ENCODE measurements around the gene SPIB.
A peak's percentile ranks its signal among the peaks of the same experiment; 100 is the strongest.
"Not testable (repeated sequence)": the region's sequence is repeated elsewhere in the genome, so short reads cannot be mapped to it uniquely, and the experiment has no call there.

The SPIB gene

DNA sequence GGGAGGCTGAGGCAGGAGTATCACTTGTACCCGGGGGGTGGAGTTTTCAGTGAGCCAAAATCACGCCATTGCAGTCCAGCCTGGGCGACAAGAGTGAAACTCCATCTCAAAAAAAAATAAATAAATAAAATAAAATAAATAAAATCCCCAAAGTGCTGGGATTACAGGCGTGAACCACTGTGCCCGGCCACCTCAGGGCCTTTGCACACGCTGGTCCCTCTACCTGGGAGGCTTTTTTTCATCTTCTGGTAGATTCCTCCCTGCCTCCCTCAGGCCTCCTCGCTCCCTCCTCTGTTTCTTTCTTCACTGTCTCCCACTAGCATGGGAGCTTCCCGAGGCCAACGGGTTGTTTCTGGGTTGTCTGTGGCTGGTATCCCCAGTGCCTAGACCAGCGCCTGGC, 29.0 kb downstream of the SPIB start:
- DNase-seq = no peak

DNA sequence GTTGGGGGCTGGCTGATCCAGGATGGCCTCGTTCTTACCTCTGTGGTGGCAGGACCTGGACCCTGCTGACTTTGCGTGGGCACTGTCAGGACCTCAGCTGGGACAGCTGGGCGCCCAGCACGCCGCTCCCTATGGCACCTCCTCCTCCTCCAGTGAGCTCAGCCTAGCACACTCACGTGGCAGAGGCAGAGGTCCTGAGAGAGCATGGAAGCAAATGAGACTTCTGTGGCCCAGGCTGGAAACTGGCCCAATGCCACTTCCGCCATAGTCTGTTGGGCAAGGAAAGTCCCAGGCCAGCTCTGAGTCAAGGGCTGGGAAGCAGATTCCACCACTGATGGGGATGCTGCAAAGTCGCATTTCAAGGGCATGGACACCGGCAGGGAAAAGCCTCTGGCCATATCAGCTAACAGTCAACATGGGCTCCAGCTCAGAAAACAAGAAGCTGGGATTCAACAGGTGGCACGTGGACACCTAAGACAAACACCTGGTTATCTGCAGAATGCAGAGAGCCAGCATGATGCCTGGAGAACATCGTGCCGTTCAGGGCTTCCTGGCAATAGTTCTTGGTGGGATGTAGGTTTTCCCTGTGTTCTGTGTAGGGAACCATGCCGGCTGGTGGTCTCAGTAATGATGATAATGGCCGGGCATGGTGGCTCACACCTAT, 30.6 kb downstream of the SPIB start:
- DNase-seq = no peak

DNA sequence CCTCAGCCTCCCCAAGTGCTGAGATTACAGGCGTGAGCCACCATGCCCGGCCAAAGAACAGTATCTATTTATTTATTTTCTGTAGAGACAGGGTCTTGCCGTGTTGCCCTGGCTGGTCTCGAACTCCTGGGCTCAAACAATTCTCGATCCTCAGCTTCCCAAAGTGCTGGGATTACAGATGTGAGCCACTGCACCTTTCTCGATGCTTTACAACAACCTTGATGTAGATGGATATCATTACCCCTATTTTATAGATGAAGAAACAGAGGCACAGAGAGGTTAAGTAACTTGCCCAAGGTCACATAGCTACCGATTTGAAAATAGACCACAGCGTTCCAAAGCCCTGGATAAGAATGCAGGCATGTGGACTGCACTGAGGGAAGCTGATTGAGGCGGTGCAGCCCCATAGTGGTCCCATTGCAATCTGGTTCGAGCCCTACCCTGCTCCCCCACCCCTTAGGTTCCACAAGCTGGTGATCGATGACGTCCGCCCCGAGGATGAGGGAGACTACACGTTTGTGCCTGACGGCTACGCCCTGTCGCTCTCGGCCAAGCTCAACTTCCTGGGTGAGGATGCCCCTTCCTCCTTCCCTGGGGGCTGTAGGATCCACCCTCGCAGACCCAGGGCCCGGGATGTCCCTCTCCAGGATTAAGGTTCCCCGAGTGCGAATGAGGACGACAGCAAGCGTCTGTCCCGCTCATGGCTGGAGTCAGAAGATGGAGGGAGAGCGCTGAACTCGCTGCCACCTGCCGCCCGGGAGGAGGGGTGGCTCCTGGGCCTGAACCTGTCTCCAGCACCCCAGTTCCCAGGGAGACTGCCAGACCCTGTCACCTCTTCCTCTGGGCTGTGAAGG, 31.9 kb downstream of the SPIB start:
- DNase-seq = no peak

DNA sequence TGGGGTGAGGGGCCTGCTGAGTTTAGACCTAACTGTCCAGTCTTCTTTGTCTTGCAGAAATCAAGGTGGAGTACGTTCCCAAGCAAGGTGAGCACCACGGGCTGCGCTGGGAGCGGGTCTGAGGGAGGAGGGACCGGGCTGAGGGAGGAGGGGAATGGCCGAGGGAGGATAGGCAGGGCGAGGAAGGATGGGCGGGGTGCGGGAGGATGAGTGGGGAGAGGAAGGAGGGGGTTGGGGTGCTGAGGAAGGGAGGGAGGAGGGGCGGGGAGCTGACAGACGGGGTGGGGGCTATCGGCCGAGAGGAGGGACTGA, 32.4 kb downstream of the SPIB start:
- DNase-seq = no peak

DNA sequence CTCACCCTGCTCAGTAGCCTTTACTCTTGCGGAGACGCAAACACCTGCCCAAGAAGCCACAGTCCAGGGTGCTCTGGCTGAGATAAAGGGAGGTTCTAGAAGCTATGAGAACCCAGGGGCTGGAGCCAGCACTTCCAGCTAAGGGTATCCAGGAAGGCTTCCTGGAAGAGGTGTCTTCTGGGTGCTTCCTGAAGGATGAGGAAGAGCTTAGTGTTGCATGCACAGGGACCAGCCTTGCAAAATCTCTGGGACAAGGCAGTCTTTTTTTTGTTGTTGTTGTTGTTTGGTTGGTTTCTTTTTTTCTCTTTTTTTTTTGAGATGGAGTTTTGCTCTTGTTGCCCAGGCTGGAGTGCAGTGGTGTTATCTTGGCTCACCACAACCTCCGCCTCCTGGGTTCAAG, 34.5 kb downstream of the SPIB start:
- no peak for DNase-seq

DNA sequence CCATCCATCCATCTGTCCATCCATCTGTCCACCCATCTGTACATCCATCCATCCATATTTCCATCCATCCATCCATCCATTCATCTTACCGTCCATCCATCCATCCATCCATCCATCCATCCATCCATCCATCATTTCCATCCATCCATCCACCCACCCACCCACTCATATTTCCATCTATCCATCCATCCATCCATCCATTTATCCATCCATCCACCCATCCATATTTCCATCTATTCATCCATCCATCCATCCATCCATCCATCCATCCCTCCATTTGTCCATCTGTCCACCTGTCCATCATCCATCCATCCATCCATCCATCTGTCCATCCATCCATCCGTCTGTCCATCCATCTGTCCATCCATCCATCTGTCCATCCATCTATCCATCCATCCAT, 37.3 kb downstream of the SPIB start:
- DNase-seq = no peak

DNA sequence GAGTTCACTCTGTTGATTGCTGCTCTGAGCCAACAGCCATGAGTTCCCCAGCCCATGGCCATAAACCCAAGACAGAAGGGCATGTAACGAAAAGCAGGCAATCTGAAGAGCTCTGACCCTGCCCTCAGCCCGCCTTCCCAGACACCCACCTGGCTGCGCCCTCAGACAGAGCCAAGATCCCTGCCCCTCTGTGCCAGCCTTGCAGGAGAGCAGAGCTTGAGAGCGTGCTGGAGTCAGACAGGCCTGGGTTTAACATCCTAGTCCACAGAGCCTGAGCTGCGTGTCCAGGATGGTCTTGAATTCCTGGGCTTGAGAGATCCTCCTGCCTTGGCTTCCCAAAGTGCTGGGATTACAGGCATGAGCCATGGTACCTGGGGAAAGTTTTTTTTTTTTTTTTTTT, 38.6 kb downstream of the SPIB start:
- DNase-seq = no peak

DNA sequence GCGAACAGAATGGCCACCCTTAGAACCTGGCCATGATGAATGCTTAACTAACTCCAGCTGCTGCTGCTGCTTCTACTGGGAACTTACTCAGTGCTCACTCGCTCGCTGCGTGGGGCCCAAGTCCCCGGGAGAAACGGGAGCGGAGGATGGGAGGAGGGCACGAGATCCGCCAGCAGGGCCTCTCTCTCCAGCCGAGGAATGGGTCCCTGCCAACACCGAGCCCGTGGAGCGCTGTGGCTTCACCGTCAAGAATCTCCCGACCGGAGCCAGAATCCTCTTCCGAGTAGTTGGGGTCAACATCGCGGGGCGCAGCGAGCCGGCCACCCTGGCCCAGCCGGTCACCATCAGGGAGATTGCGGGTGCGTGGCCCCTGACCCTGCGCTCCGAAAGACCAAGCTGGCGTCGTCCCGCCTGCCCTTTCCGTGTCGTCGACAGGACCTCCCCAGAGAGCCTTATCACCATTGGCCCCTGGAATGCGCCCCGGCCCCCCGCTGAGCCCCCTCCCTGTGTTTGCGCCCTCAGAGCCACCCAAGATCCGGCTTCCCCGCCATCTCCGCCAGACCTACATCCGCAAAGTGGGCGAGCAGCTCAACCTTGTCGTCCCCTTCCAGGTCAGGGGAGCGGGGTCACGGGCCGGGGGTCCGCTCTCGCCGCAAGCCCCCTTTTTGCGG, 39.8 kb downstream of the SPIB start:
- no peak for DNase-seq

DNA sequence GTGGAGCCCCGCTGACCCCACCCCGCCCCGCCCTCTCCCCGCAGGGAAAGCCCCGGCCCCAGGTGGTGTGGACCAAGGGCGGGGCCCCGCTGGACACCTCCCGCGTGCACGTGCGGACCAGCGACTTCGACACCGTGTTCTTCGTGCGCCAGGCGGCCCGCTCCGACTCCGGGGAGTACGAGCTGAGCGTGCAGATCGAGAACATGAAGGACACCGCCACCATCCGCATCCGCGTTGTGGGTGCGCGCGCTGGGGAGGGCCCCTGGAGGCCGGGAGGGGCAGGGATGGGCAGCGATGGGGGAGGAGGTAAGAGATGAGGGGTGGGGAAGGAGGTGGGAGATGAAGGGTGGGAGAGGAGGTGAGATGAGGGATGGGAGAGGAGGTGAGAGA, 40.3 kb downstream of the SPIB start:
- DNase-seq = no peak

DNA sequence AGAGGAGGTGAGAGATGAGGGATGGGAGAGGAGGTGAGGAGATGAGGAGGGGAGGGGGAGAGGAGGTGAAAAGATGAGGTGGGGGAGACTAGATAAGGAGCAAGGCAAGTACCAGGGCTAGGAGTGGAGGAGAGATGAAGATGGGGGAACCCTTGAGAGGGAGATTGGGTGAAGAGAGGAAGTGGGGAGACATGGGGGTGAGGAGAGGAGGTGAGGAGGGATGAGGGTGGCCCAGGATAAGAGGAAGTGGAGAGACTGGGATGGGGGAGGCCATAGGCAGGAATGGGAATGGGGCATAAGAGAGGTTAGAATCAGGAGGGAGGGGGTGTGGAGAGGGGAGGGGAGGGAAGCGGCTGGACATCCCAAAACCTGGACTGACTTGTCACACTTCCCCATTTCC, 40.9 kb downstream of the SPIB start:
- DNase-seq = no peak

DNA sequence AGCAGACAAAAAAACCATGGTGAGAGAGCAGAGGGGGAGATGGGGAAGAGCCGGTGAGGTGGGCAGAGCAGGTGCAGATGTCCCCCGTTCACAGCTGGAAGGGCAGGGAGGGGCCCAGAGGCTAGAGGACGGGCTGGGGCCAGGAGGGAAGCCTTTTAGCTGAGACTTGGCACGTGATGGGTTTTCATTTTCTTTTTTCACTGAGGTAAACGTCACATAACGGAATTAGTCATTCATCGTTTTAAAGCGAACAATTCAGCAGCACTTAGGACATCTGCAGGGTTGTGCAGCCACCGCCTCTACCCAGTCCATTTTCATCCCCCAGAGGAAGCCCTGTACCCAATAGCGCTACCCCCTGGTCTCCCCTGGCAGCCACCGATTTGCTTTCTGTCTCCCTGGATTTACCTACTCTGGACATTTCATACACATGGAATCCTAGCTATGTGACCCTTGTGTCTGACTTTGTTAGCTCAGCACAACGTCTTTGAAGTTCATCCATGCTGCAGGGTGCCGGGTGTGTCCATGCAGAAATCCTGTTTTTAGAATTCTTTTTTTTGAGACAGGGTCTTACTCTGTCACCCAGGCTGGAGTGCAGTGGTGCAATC, 41.5 kb downstream of the SPIB start:
- DNase-seq = no peak

DNA sequence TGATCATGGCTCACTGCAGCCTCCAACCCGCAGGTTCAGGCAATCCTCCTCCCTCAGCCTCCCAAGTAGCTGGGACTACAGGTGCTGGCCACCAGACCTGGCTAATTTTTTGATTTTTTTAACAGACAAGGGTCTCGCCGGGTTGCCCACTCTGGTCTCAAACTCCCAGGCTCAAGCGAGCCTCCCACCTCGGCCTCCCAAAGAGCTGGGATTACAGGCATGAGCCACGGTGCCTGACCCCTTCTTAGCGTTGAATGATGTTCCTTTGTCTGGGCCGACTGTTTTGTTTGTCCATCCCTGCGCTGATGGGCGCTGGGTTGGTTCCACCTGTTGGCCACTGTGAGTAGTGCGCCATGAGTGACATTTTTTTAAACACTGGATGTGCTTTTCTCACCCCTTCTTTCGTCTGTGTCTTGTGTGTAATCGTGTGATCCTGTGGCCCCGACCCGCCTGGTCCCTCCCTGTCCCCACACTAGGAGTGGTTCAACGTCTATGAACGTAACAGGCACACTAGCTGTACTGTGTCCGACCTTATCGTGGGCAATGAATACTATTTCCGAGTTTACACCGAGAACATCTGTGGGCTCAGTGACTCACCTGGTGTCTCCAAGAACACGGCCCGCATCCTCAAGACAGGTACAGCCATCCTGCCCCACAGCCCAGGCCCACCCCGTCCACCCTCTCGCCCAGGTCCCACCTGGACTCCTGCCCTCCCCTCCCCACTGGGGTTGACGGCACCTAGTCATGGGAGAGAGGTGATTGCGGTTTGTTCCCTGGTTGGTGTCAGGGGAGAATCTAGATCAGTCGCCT, 42.5 kb downstream of the SPIB start:
- DNase-seq = peak; percentile 30

DNA sequence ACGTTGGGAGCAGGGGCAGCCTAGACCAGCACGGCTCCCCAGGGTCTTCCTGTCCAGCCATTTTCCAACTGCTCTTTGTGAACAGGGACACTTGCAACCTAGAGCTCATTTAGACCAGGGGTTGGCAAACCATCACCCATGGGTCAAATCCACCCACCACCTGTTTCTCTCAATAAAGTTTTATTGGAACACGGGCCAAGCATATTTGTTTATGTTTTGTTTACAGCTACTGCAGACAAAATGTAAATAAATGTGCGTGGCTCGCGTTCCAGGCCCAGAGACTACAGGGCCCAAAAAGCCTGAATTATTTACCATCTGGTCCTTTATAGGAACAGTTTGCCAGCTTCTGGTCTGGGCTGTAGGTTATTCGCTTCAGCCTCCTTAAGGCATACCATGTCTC, 44.2 kb downstream of the SPIB start:
- DNase-seq = no peak

DNA sequence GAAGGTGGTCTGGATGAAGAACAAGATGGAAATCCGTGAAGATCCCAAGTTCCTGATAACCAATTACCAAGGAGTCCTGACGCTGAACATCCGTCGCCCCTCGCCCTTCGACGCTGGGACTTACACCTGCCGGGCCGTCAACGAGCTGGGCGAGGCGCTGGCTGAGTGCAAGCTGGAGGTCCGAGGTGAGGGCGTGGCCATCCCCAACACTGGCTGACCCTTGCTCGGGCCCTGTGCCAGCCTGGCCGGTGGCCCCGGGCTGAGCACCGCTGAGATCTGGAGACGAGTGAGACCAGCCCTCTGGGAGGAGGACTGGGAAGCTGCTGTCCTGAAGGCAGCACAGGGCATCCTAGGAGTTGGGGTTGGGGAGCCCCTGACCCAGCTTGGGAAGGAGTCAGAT, 45.6 kb downstream of the SPIB start:
- DNase-seq = no peak

DNA sequence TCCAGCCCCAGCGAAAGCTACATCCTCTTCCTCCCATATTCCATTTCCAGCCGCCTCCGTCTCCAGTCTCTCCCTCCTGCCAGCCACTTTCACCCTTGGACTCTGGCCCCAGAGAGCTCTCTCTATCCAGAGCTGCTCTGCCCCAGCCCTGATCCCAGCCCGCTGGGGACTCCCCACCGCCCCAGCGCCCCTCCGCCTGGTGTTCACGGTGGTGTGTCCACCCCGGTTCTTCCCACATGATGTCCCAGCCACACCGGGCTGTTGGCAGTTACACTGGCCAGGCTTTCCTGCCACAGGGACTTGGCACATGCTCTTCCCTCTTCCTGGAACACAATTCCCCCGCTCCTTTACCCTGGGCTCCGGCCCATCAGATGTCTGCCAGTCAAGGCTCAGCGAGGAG, 46.3 kb downstream of the SPIB start:
- DNase-seq = no peak

DNA sequence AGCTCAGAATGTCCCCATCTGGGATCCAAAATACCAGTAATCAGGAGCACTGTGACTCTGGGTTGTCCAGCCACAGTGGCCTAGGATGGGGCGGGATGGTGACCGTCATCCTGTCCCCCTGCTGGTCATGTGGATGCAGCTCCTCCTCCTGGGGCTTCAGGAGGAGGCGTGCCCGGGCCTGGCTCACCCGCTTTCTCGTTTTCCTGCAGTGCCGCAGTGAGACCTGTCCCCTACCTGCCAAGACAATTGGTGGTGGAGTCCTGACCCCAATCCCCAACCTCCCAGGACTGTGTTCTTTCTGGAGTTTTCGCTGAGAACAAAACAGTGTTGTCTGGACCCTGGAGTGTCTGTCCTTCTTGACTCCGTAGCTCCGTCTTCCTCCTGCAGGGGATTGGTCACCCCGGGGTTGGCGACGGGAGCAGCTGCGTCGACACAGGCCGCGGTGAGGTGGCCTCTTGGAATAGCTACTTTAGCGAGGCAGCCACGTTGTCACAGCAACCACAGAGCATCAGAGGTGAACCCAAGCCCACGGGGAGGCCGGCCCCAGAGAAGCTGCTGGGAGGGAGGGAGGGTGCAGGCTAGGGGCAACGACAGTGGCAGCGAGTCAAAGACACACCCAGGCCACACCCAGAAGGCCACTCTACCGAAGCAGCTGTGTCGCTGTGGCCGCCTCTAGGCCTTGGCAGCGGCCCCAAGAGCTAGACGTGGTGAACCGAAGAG, 47.4 kb downstream of the SPIB start:
- no peak for DNase-seq

DNA sequence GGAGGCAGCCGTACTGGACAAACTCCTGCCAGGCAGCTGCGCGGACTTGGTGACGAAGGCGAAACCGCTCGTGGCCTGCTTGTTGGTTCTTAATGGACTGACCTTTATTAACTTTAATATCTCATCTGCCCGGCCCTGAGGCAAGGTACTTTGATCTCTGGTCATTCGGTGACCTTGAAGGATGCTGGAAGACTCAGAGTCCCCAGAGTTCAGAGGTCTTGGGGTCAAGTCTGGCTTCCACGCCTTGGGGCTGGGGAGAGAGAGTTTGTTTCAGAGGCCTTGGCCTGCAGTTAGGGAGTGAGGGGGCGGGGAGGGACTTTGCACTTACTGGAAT, 47.9 kb downstream of the SPIB start:
- no peak for DNase-seq

DNA sequence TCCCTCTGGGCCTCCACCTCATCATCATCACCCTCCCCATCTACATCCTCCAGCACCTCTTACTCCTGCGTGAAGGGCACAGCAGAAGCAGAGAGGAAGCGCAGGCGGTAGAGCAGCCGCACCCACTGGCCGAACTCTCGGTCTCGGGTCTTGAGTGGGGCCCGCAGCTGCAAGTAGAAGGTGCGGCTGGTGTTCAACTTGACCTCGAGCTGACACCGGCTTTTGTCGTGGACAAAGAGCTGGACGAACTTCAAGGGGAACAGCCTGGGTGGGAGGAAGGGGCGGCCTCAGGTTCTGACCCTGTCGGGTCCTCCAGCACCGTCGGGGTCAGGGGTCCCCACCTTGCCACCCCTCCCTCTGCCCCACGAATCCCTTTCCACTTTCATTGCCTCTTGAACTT, 48.8 kb downstream of the SPIB start:
- no peak for DNase-seq

DNA sequence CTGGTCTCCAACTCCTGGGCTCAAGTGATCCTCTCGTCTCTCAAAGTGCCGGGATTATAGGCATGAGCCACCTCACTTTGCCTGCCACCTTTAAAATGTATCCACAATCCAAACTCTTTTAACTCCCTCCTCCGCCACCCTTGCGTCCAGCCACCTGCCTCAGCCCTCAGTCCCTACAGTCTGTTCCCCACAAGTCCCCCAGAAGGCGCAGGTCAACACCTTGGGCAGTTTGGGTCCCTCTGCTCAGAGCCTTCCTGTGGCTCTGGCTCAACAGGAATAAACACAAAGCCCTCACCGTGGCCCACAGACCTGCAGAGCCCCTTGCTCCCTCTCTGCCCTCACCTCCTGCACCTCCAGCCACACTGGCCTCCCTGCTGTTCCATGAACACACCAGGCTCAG, 50.1 kb downstream of the SPIB start:
- no peak for DNase-seq

DNA sequence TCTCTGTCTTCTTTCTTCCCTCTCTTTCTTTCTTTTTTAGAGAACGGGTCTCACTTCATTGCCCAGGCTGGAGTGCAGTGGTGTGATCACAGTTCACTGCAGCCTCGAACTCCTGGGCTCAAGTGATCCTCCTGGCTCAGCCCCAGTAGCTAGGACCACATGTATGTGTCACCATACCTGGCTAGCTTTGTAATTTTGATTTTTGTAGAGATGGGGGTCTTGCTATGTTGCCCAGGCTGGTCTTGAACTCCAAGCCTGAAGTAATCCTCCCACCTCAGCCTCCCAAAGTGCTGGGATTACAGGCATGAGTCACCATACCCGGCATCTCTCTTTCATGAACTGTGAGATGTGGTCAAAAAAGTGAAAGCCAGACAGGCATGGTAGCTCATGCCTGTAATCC, 54.6 kb downstream of the SPIB start:
- DNase-seq = not testable (repeated sequence)

DNA sequence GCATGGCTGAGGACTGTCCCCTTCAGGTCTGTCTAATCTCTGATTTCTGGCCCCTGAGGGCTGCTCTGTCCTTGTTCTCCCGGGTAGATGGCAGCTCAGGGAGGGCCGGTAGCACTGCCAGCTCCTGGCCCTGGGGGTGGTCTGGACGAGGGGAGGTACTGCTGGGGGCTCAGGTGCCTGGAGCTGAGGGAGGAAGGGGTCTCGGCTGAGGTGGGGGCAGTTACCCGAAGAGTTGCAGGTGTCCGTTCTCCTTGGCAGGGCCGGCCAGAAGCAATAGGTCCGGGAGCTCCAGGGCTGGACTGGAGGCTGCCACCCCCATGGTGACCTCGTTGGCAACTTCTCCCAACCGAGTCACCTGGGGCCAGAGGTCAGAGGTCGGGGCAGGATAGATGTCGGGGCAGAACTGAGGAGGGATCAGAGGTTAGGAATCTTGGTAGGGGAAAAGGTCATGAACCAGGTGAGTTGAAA, 56.4 kb downstream of the SPIB start:
- DNase-seq = no peak

DNA sequence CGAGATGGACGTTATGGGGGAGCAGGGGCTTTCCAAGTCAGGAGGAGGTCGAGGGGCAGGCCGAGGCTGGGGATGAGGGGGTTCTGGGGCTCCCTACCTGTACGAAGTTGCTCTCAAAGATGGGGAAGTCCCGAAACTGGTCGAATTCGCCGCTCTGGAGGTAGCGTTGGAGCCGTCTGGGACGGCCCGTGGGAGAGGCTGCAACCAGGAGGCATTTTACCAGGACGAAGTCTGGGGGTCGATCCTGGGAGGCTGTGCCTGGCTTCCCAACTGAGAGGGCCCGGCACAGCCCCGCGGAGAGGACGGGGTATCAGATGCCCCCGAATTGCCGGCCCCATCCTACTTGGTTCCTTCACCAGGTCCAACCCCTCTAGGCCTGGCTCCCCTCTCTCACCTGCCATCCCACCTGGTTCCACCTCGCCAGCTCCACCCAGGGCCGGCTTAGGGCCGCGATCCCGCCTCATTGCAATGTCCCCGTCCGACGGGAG, 57.0 kb downstream of the SPIB start:
- DNase-seq = no peak

Measured in activated CD4-positive, alpha-beta T cell treated with anti-CD3 and anti-CD28 coated beads for 1 hour (primary cell).